ENCODE measurements around the gene RELCH.

The RELCH gene

GRCh38 chr18:62294073-62294472, 107.0 kb downstream of the RELCH start:
- DNase-seq: no peak
- in situ Hi-C loops (cut with HindIII; ENCODE audit: low pct_ligation_motif_present, low pct_unique_long_range_greater_than_20kb, low sequenced_read_pairs): no loop called here

GRCh38 chr18:62300359-62300963, 113.4 kb downstream of the RELCH start:
- in situ Hi-C loops (cut with HindIII; ENCODE audit: low pct_ligation_motif_present, low pct_unique_long_range_greater_than_20kb, low sequenced_read_pairs): no loop called here
- DNase-seq: no peak

GRCh38 chr18:62301322-62301721, 114.3 kb downstream of the RELCH start:
- no peak for DNase-seq
- in situ Hi-C loops (cut with HindIII; ENCODE audit: low pct_ligation_motif_present, low pct_unique_long_range_greater_than_20kb, low sequenced_read_pairs): no loop called here

- no peak for DNase-seq
- in situ Hi-C loops (cut with HindIII; ENCODE audit: low pct_ligation_motif_present, low pct_unique_long_range_greater_than_20kb, low sequenced_read_pairs): no loop called here
Observed at GRCh38 chr18:62312851-62313250, 125.8 kb downstream of the RELCH start.

GRCh38 chr18:62318228-62319180, 131.4 kb downstream of the RELCH start:
- no peak for DNase-seq
- in situ Hi-C loops (cut with HindIII; ENCODE audit: low pct_ligation_motif_present, low pct_unique_long_range_greater_than_20kb, low sequenced_read_pairs): no loop called here

GRCh38 chr18:62321201-62321600, 134.1 kb downstream of the RELCH start:
- in situ Hi-C loops (cut with HindIII; ENCODE audit: low pct_ligation_motif_present, low pct_unique_long_range_greater_than_20kb, low sequenced_read_pairs): no loop called here
- DNase-seq: no peak

- in situ Hi-C loops (cut with HindIII; ENCODE audit: low pct_ligation_motif_present, low pct_unique_long_range_greater_than_20kb, low sequenced_read_pairs): no loop called here
- no peak for DNase-seq
Observed at GRCh38 chr18:62323483-62324180, 136.6 kb downstream of the RELCH start.

- in situ Hi-C loops (cut with HindIII; ENCODE audit: low pct_ligation_motif_present, low pct_unique_long_range_greater_than_20kb, low sequenced_read_pairs): no loop called here
- DNase-seq: no peak
Observed at GRCh38 chr18:62324181-62324828, 137.2 kb downstream of the RELCH start.

GRCh38 chr18:62324917-62325805, 138.1 kb downstream of the RELCH start, which contains the start of gene TNFRSF11A:
Gene TNFRSF11A, plus strand, starts transcription at chr18:62325310. Its CDS starts 43 bp downstream, at chr18:62325353.
- in situ Hi-C loops (cut with HindIII; ENCODE audit: low pct_ligation_motif_present, low pct_unique_long_range_greater_than_20kb, low sequenced_read_pairs): no loop called here
- DNase-seq: peak; percentile 55

- in situ Hi-C loops (cut with HindIII; ENCODE audit: low pct_ligation_motif_present, low pct_unique_long_range_greater_than_20kb, low sequenced_read_pairs): no loop called here
- DNase-seq: peak; percentile 13
Observed at GRCh38 chr18:62325806-62326645, 139.0 kb downstream of the RELCH start.

GRCh38 chr18:62326646-62327348, 139.7 kb downstream of the RELCH start:
- DNase-seq: no peak
- in situ Hi-C loops (cut with HindIII; ENCODE audit: low pct_ligation_motif_present, low pct_unique_long_range_greater_than_20kb, low sequenced_read_pairs): no loop called here

GRCh38 chr18:62327977-62328376, 140.9 kb downstream of the RELCH start:
- in situ Hi-C loops (cut with HindIII; ENCODE audit: low pct_ligation_motif_present, low pct_unique_long_range_greater_than_20kb, low sequenced_read_pairs): no loop called here
- no peak for DNase-seq

GRCh38 chr18:62328586-62329525, 141.8 kb downstream of the RELCH start:
- in situ Hi-C loops (cut with HindIII; ENCODE audit: low pct_ligation_motif_present, low pct_unique_long_range_greater_than_20kb, low sequenced_read_pairs): no loop called here

GRCh38 chr18:62329691-62330454, 142.8 kb downstream of the RELCH start:
- in situ Hi-C loops (cut with HindIII; ENCODE audit: low pct_ligation_motif_present, low pct_unique_long_range_greater_than_20kb, low sequenced_read_pairs): no loop called here
- no peak for DNase-seq

More at GRCh38 chr18:62328586-62329525, 141.8 kb downstream of the RELCH start:
- DNase-seq: no peak

- in situ Hi-C loops (cut with HindIII; ENCODE audit: low pct_ligation_motif_present, low pct_unique_long_range_greater_than_20kb, low sequenced_read_pairs): no loop called here
- DNase-seq: no peak
Observed at GRCh38 chr18:62330650-62331049, 143.6 kb downstream of the RELCH start.
